ENCODE data around the gene HTR6. TPM values are rescaled to one million over a fixed set of nuclear protein-coding genes. Genes with fewer than 3 reads are reported as not detected.

Gene HTR6
- total RNA-seq, 1 experiment from 2014 or later = 0.57 TPM

DNA sequence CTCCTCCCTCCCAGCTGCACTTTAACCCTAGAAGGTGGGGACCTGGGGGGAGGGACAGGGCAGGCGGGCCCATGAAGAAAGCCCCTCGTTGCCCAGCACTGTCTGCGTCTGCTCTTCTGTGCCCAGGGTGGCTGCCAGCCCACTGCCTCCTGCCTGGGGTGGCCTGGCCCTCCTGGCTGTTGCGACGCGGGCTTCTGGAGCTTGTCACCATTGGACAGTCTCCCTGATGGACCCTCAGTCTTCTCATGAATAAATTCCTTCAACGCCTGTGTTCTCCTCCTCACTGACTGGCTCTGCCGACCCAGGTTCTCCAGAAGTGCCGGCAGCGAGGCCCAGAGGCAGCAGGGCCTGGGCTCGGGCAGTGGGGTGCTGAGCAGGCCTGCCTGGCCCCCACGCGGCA, 6.5 kb upstream of the HTR6 start:
- peaks cover 18% of the 10 kb centered on the region for H3K79me2 ChIP-seq (ENCODE audit: insufficient read depth, low read length)
- ATAC-seq (no peak), DNase-seq (ENCODE audit: low read depth, low spot score) (no peak)
- no peaks in the 10 kb centered on the region for H3K9me2 ChIP-seq (ENCODE audit: insufficient read depth)
- ChIA-PET CTCF (no interaction called here), RAD21 (ENCODE audit: low non-redundant PET in 1 of 2, low total read pairs in 2 of 2, uncharacterized antibody in 2 of 2, unreplicated experiment in 2 of 2) (no interaction called here), POLR2A (no interaction called here)
- no peaks in the 10 kb centered on the region for H3K9me3 ChIP-seq (ENCODE audit: control insufficient read depth in 1 of 2, insufficient read depth in 1 of 2, low read depth in 1 of 2, low read length in 2 of 2)
- BruUV-seq (replicated peaks) = no TSS peak
- intact Hi-C loops (cut with micrococcal nuclease) = loop anchor here (10.0 kb wide), 1 partner anchor 753 kb away; the partner anchor contains the start of gene ALDH4A1
- TF ChIP-seq POLR2A (IDR thresholded peaks at IDR 0.05; ENCODE audit: borderline replicate concordance, extremely low read depth, insufficient read depth, insufficient read length) (no peak), SRF (IDR thresholded peaks at IDR 0.05; ENCODE audit: low read depth) (no peak), CBX3 (IDR thresholded peaks at IDR 0.05; ENCODE audit: low read depth) (no peak), ZNF274 (IDR thresholded peaks at IDR 0.05; ENCODE audit: low read depth, low read length) (no peak), SP1 (IDR thresholded peaks at IDR 0.05; ENCODE audit: low read depth) (no peak), ELF1 (IDR thresholded peaks at IDR 0.05; ENCODE audit: borderline replicate concordance, low read depth) (no peak), ZFX (IDR thresholded peaks at IDR 0.05) (no peak), YY1 (IDR thresholded peaks at IDR 0.05; ENCODE audit: extremely low read depth, insufficient replicate concordance, low read depth, low read length) (no peak), EZH2 (IDR thresholded peaks at IDR 0.05) (no peak), EZH2phosphoT487 (IDR thresholded peaks at IDR 0.05; ENCODE audit: borderline replicate concordance) (no peak)
- TF ChIP-seq, protein P1, sequence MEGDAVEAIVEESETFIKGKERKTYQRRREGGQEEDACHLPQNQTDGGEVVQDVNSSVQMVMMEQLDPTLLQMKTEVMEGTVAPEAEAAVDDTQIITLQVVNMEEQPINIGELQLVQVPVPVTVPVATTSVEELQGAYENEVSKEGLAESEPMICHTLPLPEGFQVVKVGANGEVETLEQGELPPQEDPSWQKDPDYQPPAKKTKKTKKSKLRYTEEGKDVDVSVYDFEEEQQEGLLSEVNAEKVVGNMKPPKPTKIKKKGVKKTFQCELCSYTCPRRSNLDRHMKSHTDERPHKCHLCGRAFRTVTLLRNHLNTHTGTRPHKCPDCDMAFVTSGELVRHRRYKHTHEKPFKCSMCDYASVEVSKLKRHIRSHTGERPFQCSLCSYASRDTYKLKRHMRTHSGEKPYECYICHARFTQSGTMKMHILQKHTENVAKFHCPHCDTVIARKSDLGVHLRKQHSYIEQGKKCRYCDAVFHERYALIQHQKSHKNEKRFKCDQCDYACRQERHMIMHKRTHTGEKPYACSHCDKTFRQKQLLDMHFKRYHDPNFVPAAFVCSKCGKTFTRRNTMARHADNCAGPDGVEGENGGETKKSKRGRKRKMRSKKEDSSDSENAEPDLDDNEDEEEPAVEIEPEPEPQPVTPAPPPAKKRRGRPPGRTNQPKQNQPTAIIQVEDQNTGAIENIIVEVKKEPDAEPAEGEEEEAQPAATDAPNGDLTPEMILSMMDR (IDR thresholded peaks at IDR 0.05 in 2 of 3, conservative IDR thresholded peaks at IDR 0.05 in 1 of 3; ENCODE audit: borderline replicate concordance in 1 of 3, insufficient read depth in 1 of 3, low read depth in 2 of 3, low read length in 2 of 3) = no peak
- TF ChIP-seq, protein P2, sequence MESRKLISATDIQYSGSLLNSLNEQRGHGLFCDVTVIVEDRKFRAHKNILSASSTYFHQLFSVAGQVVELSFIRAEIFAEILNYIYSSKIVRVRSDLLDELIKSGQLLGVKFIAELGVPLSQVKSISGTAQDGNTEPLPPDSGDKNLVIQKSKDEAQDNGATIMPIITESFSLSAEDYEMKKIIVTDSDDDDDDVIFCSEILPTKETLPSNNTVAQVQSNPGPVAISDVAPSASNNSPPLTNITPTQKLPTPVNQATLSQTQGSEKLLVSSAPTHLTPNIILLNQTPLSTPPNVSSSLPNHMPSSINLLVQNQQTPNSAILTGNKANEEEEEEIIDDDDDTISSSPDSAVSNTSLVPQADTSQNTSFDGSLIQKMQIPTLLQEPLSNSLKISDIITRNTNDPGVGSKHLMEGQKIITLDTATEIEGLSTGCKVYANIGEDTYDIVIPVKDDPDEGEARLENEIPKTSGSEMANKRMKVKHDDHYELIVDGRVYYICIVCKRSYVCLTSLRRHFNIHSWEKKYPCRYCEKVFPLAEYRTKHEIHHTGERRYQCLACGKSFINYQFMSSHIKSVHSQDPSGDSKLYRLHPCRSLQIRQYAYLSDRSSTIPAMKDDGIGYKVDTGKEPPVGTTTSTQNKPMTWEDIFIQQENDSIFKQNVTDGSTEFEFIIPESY (IDR thresholded peaks at IDR 0.05; ENCODE audit: extremely low read depth, insufficient replicate concordance, low read length) = no peak
- TF ChIP-seq, protein P3, sequence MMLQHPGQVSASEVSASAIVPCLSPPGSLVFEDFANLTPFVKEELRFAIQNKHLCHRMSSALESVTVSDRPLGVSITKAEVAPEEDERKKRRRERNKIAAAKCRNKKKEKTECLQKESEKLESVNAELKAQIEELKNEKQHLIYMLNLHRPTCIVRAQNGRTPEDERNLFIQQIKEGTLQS (IDR thresholded peaks at IDR 0.05) = no peak
- TF ChIP-seq, protein P4, sequence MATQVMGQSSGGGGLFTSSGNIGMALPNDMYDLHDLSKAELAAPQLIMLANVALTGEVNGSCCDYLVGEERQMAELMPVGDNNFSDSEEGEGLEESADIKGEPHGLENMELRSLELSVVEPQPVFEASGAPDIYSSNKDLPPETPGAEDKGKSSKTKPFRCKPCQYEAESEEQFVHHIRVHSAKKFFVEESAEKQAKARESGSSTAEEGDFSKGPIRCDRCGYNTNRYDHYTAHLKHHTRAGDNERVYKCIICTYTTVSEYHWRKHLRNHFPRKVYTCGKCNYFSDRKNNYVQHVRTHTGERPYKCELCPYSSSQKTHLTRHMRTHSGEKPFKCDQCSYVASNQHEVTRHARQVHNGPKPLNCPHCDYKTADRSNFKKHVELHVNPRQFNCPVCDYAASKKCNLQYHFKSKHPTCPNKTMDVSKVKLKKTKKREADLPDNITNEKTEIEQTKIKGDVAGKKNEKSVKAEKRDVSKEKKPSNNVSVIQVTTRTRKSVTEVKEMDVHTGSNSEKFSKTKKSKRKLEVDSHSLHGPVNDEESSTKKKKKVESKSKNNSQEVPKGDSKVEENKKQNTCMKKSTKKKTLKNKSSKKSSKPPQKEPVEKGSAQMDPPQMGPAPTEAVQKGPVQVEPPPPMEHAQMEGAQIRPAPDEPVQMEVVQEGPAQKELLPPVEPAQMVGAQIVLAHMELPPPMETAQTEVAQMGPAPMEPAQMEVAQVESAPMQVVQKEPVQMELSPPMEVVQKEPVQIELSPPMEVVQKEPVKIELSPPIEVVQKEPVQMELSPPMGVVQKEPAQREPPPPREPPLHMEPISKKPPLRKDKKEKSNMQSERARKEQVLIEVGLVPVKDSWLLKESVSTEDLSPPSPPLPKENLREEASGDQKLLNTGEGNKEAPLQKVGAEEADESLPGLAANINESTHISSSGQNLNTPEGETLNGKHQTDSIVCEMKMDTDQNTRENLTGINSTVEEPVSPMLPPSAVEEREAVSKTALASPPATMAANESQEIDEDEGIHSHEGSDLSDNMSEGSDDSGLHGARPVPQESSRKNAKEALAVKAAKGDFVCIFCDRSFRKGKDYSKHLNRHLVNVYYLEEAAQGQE (IDR thresholded peaks at IDR 0.05; ENCODE audit: low read depth) = no peak
- H3K4me3 ChIP-seq (replicated peaks in 1 of 2; ENCODE audit: low read depth in 1 of 2, low read length in 2 of 2) = no peak overlapping the region
- no peaks in the 10 kb centered on the region for H3K36me3 ChIP-seq (ENCODE audit: control insufficient read depth in 1 of 2, insufficient read depth in 2 of 2, low read length in 2 of 2)
- no peak overlapping the region for H2AFZ ChIP-seq (ENCODE audit: low read depth, low read length, poor library complexity, severe bottlenecking)
- H4K20me1 ChIP-seq (ENCODE audit: insufficient read depth) = no peaks in the 10 kb centered on the region
- no peak overlapping the region for H3K27ac ChIP-seq (ENCODE audit: low read depth, low read length)
- H3K4me1 ChIP-seq (ENCODE audit: control insufficient read depth in 1 of 2, insufficient read depth in 2 of 2, low read length in 2 of 2) = peaks cover 4 to 24% of the 10 kb centered on the region in 2 experiments; a peak in 3 of 4 replicates
- H3K27me3 ChIP-seq (ENCODE audit: insufficient read depth, low read length) = no peaks in the 10 kb centered on the region
- no peak overlapping the region for H3K9ac ChIP-seq (ENCODE audit: low read length)
- H3K4me2 ChIP-seq (ENCODE audit: low read length) = no peak overlapping the region
